ENCODE results near the gene PRKAR2B. TPM values are rescaled to one million over a fixed set of nuclear protein-coding genes. Genes with fewer than 3 reads are reported as not detected.

PRKAR2B gene
- total RNA-seq, 4 donors from 2014 or later, result 17.5 to 30.5 (median 22.9) TPM

- Histone ChIP-seq H3K27ac (no peak overlapping the region), H3K4me3 (no peak overlapping the region), H3K9me3 (no peaks in the 10 kb centered on the region), H3K36me3 (no peaks in the 10 kb centered on the region), H3K4me1 (no peaks in the 10 kb centered on the region), H3K27me3 (no peaks in the 10 kb centered on the region)
- intact Hi-C loops (cut with DNase I; ENCODE audit: low total_unique reads), result no loop called here
- TF ChIP-seq POLR2A (IDR thresholded peaks at IDR 0.05) (no peak), CTCF (IDR thresholded peaks at IDR 0.05) (no peak)
- no peak for DNase-seq
These were observed 60.3 kb downstream of the PRKAR2B start for GRCh38 chr7:107104801-107105200.

- Histone ChIP-seq H3K4me3 (no peak overlapping the region), H3K4me1 (no peaks in the 10 kb centered on the region), H3K36me3 (no peaks in the 10 kb centered on the region), H3K9me3 (no peaks in the 10 kb centered on the region), H3K27ac (no peak overlapping the region), H3K27me3 (no peaks in the 10 kb centered on the region)
- TF ChIP-seq POLR2A (IDR thresholded peaks at IDR 0.05) (no peak), CTCF (IDR thresholded peaks at IDR 0.05) (no peak)
- intact Hi-C loops (cut with DNase I; ENCODE audit: low total_unique reads), result no loop called here
- no peak for DNase-seq
These were observed 61.2 kb downstream of the PRKAR2B start for GRCh38 chr7:107105591-107106245.

GRCh38 chr7:107108793-107109371, 64.4 kb downstream of the PRKAR2B start:
- intact Hi-C loops (cut with DNase I; ENCODE audit: low total_unique reads), result no loop called here
- H3K27me3 ChIP-seq, result no peaks in the 10 kb centered on the region
- no peak for TF ChIP-seq CTCF (IDR thresholded peaks at IDR 0.05)
- no peak for TF ChIP-seq POLR2A (IDR thresholded peaks at IDR 0.05)
- peaks cover 0 to 3% of the 10 kb centered on the region in 2 donors for H3K36me3 ChIP-seq
- no peaks in the 10 kb centered on the region for H3K4me1 ChIP-seq
- H3K9me3 ChIP-seq, result no peaks in the 10 kb centered on the region
- H3K4me3 ChIP-seq, result no peak overlapping the region
- no peak overlapping the region for H3K27ac ChIP-seq
- DNase-seq, result no peak

GRCh38 chr7:107109955-107110354, 65.5 kb downstream of the PRKAR2B start:
- Histone ChIP-seq H3K27me3 (no peaks in the 10 kb centered on the region), H3K36me3 (peaks cover 0 to 3% of the 10 kb centered on the region in 2 donors), H3K4me1 (no peaks in the 10 kb centered on the region), H3K9me3 (no peaks in the 10 kb centered on the region), H3K27ac (no peak overlapping the region), H3K4me3 (no peak overlapping the region)
- TF ChIP-seq CTCF (IDR thresholded peaks at IDR 0.05), result no peak
- TF ChIP-seq POLR2A (IDR thresholded peaks at IDR 0.05), result no peak
- intact Hi-C loops (cut with DNase I; ENCODE audit: low total_unique reads), result no loop called here
- no peak for DNase-seq

- no peak overlapping the region for H3K27ac ChIP-seq
- peaks cover 0 to 3% of the 10 kb centered on the region in 2 donors for H3K36me3 ChIP-seq
- no peaks in the 10 kb centered on the region for H3K27me3 ChIP-seq
- TF ChIP-seq CTCF (IDR thresholded peaks at IDR 0.05), result no peak
- H3K4me1 ChIP-seq, result no peaks in the 10 kb centered on the region
- H3K9me3 ChIP-seq, result no peaks in the 10 kb centered on the region
- no peak for DNase-seq
- no peak overlapping the region for H3K4me3 ChIP-seq
- intact Hi-C loops (cut with DNase I; ENCODE audit: low total_unique reads), result no loop called here
These were observed 66.7 kb downstream of the PRKAR2B start for GRCh38 chr7:107111196-107111595.

Measured in uterus (tissue), 4 donors.